HepG2 (cell line): ENCODE measurements around the gene FBXO24. TPM values are rescaled to one million over a fixed set of nuclear protein-coding genes. Genes with fewer than 3 reads are reported as not detected.

Experiments used
- MTF2 ChIP-seq: sonication (generic); formaldehyde crosslinking; IDR thresholded peaks from 2 replicates; pipeline ENCODE4 v1.5.0; 2020; ENCODE audit warnings: missing genetic modification reagents, borderline replicate concordance
- NFE2L1 ChIP-seq: sonication (generic); formaldehyde crosslinking; IDR thresholded peaks from 2 replicates; pipeline ENCODE4 v1.4.0; 2020; ENCODE audit warnings: missing genetic modification reagents, mild to moderate bottlenecking, borderline replicate concordance
- PHF5A ChIP-seq: IDR thresholded peaks from one replicate; pipeline ENCODE4 v1.6.1; 2018; ENCODE audit warnings: low read depth, missing genetic modification reagents; ENCODE audit not compliant: unreplicated experiment
- PPARG ChIP-seq: conservative IDR thresholded peaks from 2 replicates; pipeline ENCODE4 v1.6.1; 2016; ENCODE audit warnings: missing biosample characterization, missing genetic modification reagents
- RBM22 ChIP-seq: fragments of 200-400 bp; formaldehyde crosslinking; optimal IDR thresholded peaks from 2 replicates; pipeline ENCODE3; 2017; ENCODE audit warnings: mild to moderate bottlenecking, low read length, moderate library complexity
- SCMH1 ChIP-seq: sonication (generic); formaldehyde crosslinking; IDR thresholded peaks from 2 replicates; pipeline ENCODE4 v1.9.0; 2021; ENCODE audit warnings: missing genetic modification reagents, mild to moderate bottlenecking, borderline replicate concordance
- SP1 ChIP-seq, 2 experiments: fragments of 450-650 bp in 1 of 2; sonication (generic) in 1 of 2; formaldehyde crosslinking in 1 of 2; IDR thresholded peaks; 2 replicates each; pipeline versions ENCODE4 v1.4.0 to v1.6.1; 2016 to 2020; ENCODE audit warnings: missing genetic modification reagents in 1 of 2
- TEAD2 ChIP-seq: sonication (generic); formaldehyde crosslinking; IDR thresholded peaks from 2 replicates; pipeline ENCODE4 v1.9.0; 2021; ENCODE audit warnings: missing genetic modification reagents
- TGIF2 ChIP-seq: IDR thresholded peaks from 2 replicates; pipeline ENCODE4 v1.6.1; 2016; ENCODE audit warnings: control low read depth, missing compliant biosample characterization
- ZFAT ChIP-seq: sonication (generic); formaldehyde crosslinking; conservative IDR thresholded peaks from 2 replicates; pipeline ENCODE4 v1.8.1; 2023; ENCODE audit warnings: missing genetic modification reagents, inconsistent platforms
- ZNF101 ChIP-seq: sonication (generic); formaldehyde crosslinking; IDR thresholded peaks from 2 replicates; pipeline ENCODE4 v1.4.0; 2020; ENCODE audit warnings: mild to moderate bottlenecking, low read depth, missing genetic modification reagents, borderline replicate concordance
- ZNF350 ChIP-seq: sonication (generic); formaldehyde crosslinking; IDR thresholded peaks from 2 replicates; pipeline ENCODE4 v1.4.0; 2020; ENCODE audit warnings: mild to moderate bottlenecking, low read depth, missing genetic modification reagents, borderline replicate concordance
- ZNF563 ChIP-seq: sonication (generic); formaldehyde crosslinking; IDR thresholded peaks from 2 replicates; pipeline ENCODE4 v1.8.0; 2022; ENCODE audit warnings: mild to moderate bottlenecking, moderate library complexity, missing genetic modification reagents
- ZNF747 ChIP-seq: sonication (generic); formaldehyde crosslinking; IDR thresholded peaks from 2 replicates; pipeline ENCODE4 v1.8.1; 2023; ENCODE audit warnings: missing genetic modification reagents, mild to moderate bottlenecking, borderline replicate concordance
- ZNF790 ChIP-seq: sonication (generic); formaldehyde crosslinking; IDR thresholded peaks from 2 replicates; pipeline ENCODE4 v1.8.0; 2022; ENCODE audit warnings: missing genetic modification reagents, mild to moderate bottlenecking, borderline replicate concordance
- ZSCAN25 ChIP-seq: sonication (generic); formaldehyde crosslinking; IDR thresholded peaks from 2 replicates; pipeline ENCODE4 v1.8.0; 2022; ENCODE audit warnings: mild to moderate bottlenecking, missing genetic modification reagents
- polyA plus RNA-seq, 8 experiments: library from polyadenylated mRNA; depleted of rRNA in 3 of 8; stranded (reverse) in 7 of 8; unstranded in 1 of 8; fragments of >200 nt; fragmentation: Illumina TruSeq in 4 of 8; extraction: Trizol in 4 of 8; gene quantifications; 2 replicates each; pipeline versions ENCODE4 v1.2.1 to v1.2.3, GENCODE V29; 2011 to 2016; ENCODE audit warnings: low read depth in 4 of 8, missing spikeins in 1 of 8, mixed read lengths in 1 of 8; ENCODE audit not compliant: insufficient read depth in 1 of 8
- total RNA-seq, 5 experiments: library from RNA; depleted of rRNA; stranded (reverse); fragments of >200 nt; fragmentation: Illumina TruSeq; extraction: Trizol; gene quantifications; 2 replicates each; pipeline ENCODE4 v1.2.3, GENCODE V29; 2016; ENCODE audit warnings: low read depth in 1 of 5
- TF ChIP-seq, protein P1 (sequence below): sonication (generic); formaldehyde crosslinking; IDR thresholded peaks from 2 replicates; pipeline ENCODE4 v1.8.1; 2022; ENCODE audit warnings: low read depth, mild to moderate bottlenecking, missing genetic modification reagents
- TF ChIP-seq, protein P2 (sequence below): sonication (generic); formaldehyde crosslinking; IDR thresholded peaks from 2 replicates; pipeline ENCODE4 v1.8.1; 2023; ENCODE audit warnings: mild to moderate bottlenecking, moderate library complexity, missing genetic modification reagents
- TF ChIP-seq, protein P3 (sequence below), 2 experiments: sonication (generic) in 1 of 2; formaldehyde crosslinking in 1 of 2; IDR thresholded peaks; 2 replicates each; pipeline versions ENCODE4 v1.6.1 to v1.9.0; 2014 to 2022; ENCODE audit warnings: antibody characterized with exemption in 1 of 2, borderline replicate concordance in 1 of 2, inconsistent platforms in 1 of 2, low read depth in 1 of 2, missing genetic modification reagents in 1 of 2

The FBXO24 gene
- total and polyA plus RNA-seq, 2 of the 13 experiments (the other 11 are each of a cell fraction or from before 2014, with no cell fraction given) = 0.20 to 0.55 TPM

DNA sequence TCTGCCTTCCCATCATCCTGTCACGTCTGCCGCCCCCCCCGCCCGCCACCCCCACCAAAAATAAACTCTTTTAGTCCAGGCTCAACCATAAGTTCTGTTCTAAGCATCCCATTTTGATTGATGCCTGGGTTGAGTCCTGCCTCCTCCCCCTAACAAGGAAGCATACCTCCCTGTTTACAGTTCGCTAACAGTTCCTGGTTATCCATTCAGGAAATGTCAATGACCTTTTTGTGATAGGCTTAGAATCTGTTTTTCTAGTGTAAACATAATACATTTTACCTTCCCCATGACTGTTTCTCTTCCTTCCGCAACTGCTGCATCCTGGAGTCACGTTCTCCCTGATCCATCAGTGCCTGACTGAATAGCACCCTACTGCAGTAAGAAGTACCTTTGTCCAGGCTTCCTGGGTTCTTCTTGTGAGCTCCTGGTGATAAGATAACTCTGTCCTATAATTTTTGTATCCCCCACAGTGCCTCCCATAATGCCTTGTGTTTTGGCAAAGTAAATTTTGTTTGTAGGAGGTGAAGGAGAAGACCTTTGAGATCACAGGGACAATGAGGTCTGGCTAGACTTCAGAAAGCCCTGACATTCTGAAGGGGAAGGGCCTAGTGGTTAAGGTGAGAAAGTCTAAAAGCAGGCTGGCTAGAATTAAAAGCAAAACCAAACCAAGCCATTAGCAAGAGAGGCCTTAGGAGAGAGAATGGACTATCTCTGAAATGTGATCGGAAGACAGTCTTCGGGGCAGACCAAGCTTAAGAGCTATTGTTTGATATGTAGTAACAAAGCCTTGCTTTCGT, 39.8 kb upstream of the FBXO24 start (continued):
- TF ChIP-seq, protein P1, sequence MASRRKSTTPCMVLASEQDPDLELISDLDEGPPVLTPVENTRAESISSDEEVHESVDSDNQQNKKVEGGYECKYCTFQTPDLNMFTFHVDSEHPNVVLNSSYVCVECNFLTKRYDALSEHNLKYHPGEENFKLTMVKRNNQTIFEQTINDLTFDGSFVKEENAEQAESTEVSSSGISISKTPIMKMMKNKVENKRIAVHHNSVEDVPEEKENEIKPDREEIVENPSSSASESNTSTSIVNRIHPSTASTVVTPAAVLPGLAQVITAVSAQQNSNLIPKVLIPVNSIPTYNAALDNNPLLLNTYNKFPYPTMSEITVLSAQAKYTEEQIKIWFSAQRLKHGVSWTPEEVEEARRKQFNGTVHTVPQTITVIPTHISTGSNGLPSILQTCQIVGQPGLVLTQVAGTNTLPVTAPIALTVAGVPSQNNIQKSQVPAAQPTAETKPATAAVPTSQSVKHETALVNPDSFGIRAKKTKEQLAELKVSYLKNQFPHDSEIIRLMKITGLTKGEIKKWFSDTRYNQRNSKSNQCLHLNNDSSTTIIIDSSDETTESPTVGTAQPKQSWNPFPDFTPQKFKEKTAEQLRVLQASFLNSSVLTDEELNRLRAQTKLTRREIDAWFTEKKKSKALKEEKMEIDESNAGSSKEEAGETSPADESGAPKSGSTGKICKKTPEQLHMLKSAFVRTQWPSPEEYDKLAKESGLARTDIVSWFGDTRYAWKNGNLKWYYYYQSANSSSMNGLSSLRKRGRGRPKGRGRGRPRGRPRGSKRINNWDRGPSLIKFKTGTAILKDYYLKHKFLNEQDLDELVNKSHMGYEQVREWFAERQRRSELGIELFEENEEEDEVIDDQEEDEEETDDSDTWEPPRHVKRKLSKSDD (CRISPR knock-in tag) = no peak
- no peak for TF ChIP-seq MTF2 (CRISPR knock-in tag)
- no peak for TF ChIP-seq NFE2L1 (CRISPR knock-in tag)
- no peak for TF ChIP-seq ZNF350 (CRISPR knock-in tag)
- TF ChIP-seq, protein P2, sequence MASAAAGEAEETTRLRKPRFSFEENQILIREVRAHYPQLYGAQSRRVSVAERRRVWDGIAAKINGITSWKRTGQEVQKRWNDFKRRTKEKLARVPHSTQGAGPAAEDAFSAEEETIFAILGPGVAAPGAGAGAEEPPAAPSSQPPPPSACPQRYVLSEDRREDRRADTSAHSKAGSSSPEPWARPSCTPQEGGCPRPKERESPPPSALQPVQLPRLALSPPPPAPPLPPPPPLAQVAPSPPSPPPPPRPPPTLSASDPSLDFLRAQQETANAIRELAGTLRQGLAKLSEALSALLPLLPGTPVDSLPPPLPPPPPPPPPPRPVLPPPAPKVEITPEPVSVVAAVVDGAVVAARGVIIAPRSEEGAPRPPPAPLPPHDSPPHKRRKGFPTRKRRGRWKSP (CRISPR knock-in tag) = no peak; the same call in 1 of the 2 replicates
- no peak for TF ChIP-seq TGIF2 (CRISPR knock-in tag)
- TF ChIP-seq SP1 (IDR thresholded peaks at IDR 0.05) = no peak
- no peak for TF ChIP-seq SP1 (CRISPR knock-in tag; IDR thresholded peaks at IDR 0.05)
- no peak for TF ChIP-seq ZNF563 (CRISPR knock-in tag)
- peak; percentile 25 for TF ChIP-seq RBM22
- TF ChIP-seq ZFAT (CRISPR knock-in tag) = no peak
- no peak for TF ChIP-seq ZNF101 (CRISPR knock-in tag)
- TF ChIP-seq TEAD2 (CRISPR knock-in tag) = no peak
- TF ChIP-seq ZNF747 (CRISPR knock-in tag) = no peak
- no peak for TF ChIP-seq ZNF790 (CRISPR knock-in tag)
- no peak for TF ChIP-seq SCMH1 (CRISPR knock-in tag)
- peak; percentile 80 for TF ChIP-seq PHF5A
- TF ChIP-seq ZSCAN25 (CRISPR knock-in tag) = no peak
- TF ChIP-seq, protein P3, sequence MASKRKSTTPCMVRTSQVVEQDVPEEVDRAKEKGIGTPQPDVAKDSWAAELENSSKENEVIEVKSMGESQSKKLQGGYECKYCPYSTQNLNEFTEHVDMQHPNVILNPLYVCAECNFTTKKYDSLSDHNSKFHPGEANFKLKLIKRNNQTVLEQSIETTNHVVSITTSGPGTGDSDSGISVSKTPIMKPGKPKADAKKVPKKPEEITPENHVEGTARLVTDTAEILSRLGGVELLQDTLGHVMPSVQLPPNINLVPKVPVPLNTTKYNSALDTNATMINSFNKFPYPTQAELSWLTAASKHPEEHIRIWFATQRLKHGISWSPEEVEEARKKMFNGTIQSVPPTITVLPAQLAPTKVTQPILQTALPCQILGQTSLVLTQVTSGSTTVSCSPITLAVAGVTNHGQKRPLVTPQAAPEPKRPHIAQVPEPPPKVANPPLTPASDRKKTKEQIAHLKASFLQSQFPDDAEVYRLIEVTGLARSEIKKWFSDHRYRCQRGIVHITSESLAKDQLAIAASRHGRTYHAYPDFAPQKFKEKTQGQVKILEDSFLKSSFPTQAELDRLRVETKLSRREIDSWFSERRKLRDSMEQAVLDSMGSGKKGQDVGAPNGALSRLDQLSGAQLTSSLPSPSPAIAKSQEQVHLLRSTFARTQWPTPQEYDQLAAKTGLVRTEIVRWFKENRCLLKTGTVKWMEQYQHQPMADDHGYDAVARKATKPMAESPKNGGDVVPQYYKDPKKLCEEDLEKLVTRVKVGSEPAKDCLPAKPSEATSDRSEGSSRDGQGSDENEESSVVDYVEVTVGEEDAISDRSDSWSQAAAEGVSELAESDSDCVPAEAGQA (IDR thresholded peaks at IDR 0.05; ENCODE audit: low read depth) = no peak
- TF ChIP-seq, protein P3 (CRISPR knock-in tag; IDR thresholded peaks at IDR 0.05; ENCODE audit: borderline replicate concordance) = no peak
- TF ChIP-seq PPARG = peak; percentile 74
